A673 (cell line): Measurements from ENCODE around the gene PALLD. TPM values are rescaled to one million over a fixed set of nuclear protein-coding genes. Genes with fewer than 3 reads are reported as not detected.

Experiments
- BruUV-seq: library from RNA; stranded (reverse); fragments of 400-500 nt; replicated peaks from 2 replicates; lab custom pipeline; 2021; lab: Mats Ljungman, UMichigan
- CTCF ChIA-PET: fragments of 300-600 bp; sonication (Branson Sonifier 250); formaldehyde crosslinking; loops from one replicate; lab custom pipeline; 2022; ENCODE audit warnings: antibody characterized with exemption; lab: Charles Lee
- POLR2A ChIA-PET: fragments of 300-600 bp; sonication (Branson Sonifier 250); formaldehyde crosslinking; loops from one replicate; lab custom pipeline; 2022; ENCODE audit warnings: antibody characterized with exemption; ENCODE audit not compliant: low non-redundant PET; lab: Charles Lee
- DNase-seq: peaks from one replicate; pipeline ENCODE4 v3.0.0-alpha.2; 2015; ENCODE audit warnings: low spot score
- H3K27ac ChIP-seq: fragments of 200-600 bp; sonication (generic); 2 replicates; pipeline ENCODE4 v1.5.1; 2016; ENCODE audit warnings: mixed run types, low read depth, mild to moderate bottlenecking, mixed read lengths, antibody characterized with exemption, low read length; ENCODE audit not compliant: poor library complexity, severe bottlenecking
- H3K27me3 ChIP-seq: fragments of 200-600 bp; sonication (generic); replicated peaks from 2 replicates; pipeline ENCODE4 v1.6.1; 2017; ENCODE audit warnings: mixed run types, low read depth, mild to moderate bottlenecking, mixed read lengths, antibody characterized with exemption, low read length; ENCODE audit not compliant: insufficient read depth, poor library complexity
- H3K36me3 ChIP-seq: fragments of 200-600 bp; sonication (generic); 2 replicates; pipeline ENCODE4 v1.6.1; 2016; ENCODE audit warnings: mixed run types, mild to moderate bottlenecking, mixed read lengths, antibody characterized with exemption, low read length; ENCODE audit not compliant: insufficient read depth, poor library complexity, severe bottlenecking
- H3K4me1 ChIP-seq: fragments of 200-600 bp; sonication (generic); 2 replicates; pipeline ENCODE4 v1.6.1; 2017; ENCODE audit warnings: mixed run types, mild to moderate bottlenecking, mixed read lengths, antibody characterized with exemption, low read length; ENCODE audit not compliant: insufficient read depth, poor library complexity, severe bottlenecking
- H3K4me3 ChIP-seq: fragments of 200-600 bp; sonication (generic); 2 replicates; pipeline ENCODE4 v1.5.1; 2016; ENCODE audit warnings: low read depth, mixed run types, mild to moderate bottlenecking, mixed read lengths, low read length; ENCODE audit not compliant: poor library complexity, severe bottlenecking
- H3K9me3 ChIP-seq: fragments of 200-600 bp; sonication (generic); 2 replicates; pipeline ENCODE4 v1.6.1; 2016; ENCODE audit warnings: mixed run types, low read depth, mild to moderate bottlenecking, mixed read lengths, antibody characterized with exemption, low read length; ENCODE audit not compliant: poor library complexity, severe bottlenecking
- EZH2 ChIP-seq: fragments of 200-600 bp; sonication (generic); IDR thresholded peaks from 2 replicates; pipeline ENCODE4 v1.6.1; 2017; ENCODE audit warnings: borderline replicate concordance, low read depth, mild to moderate bottlenecking, mixed read lengths, antibody characterized with exemption, low read length; ENCODE audit not compliant: poor library complexity, severe bottlenecking
- intact Hi-C: fragments of 100-400 bp; cut with micrococcal nuclease; formaldehyde crosslinking; loops from one replicate; pipeline ENCODE4 v1.10.0; 2022; ENCODE audit not compliant: unreplicated experiment
- total RNA-seq: library from RNA; stranded (reverse); gene quantifications from 2 replicates; pipeline ENCODE4 v1.2.3, GENCODE V29; 2021
- TF ChIP-seq, protein P1 (sequence below): fragments of 300-800, 200-600 bp; sonication (generic); conservative IDR thresholded peaks from 2 replicates; pipeline ENCODE4 v1.5.1; 2017; ENCODE audit warnings: low read depth, mild to moderate bottlenecking, antibody characterized with exemption, low read length, moderate library complexity, mixed read lengths

PALLD gene
- total RNA-seq, 1 experiment from 2014 or later, result 44.1 TPM

- no TSS peak for BruUV-seq
- Histone ChIP-seq H3K4me1 (no peaks in the 10 kb centered on the region), H3K9me3 (no peaks in the 10 kb centered on the region), H3K36me3 (peaks cover 42% of the 10 kb centered on the region), H3K27me3 (no peaks in the 10 kb centered on the region), H3K27ac (no peak overlapping the region), H3K4me3 (no peak overlapping the region)
- ChIA-PET CTCF (no interaction called here), POLR2A (no interaction called here)
- intact Hi-C loops, result no loop called here
- DNase-seq, result no peak
- TF ChIP-seq, protein P1, sequence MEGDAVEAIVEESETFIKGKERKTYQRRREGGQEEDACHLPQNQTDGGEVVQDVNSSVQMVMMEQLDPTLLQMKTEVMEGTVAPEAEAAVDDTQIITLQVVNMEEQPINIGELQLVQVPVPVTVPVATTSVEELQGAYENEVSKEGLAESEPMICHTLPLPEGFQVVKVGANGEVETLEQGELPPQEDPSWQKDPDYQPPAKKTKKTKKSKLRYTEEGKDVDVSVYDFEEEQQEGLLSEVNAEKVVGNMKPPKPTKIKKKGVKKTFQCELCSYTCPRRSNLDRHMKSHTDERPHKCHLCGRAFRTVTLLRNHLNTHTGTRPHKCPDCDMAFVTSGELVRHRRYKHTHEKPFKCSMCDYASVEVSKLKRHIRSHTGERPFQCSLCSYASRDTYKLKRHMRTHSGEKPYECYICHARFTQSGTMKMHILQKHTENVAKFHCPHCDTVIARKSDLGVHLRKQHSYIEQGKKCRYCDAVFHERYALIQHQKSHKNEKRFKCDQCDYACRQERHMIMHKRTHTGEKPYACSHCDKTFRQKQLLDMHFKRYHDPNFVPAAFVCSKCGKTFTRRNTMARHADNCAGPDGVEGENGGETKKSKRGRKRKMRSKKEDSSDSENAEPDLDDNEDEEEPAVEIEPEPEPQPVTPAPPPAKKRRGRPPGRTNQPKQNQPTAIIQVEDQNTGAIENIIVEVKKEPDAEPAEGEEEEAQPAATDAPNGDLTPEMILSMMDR, result no peak
- no peak for TF ChIP-seq EZH2
These were observed 397.0 kb downstream of the PALLD start for GRCh38 chr4:168893807-168894206.

- Histone ChIP-seq H3K36me3 (peaks cover 5% of the 10 kb centered on the region), H3K27me3 (no peaks in the 10 kb centered on the region), H3K4me1 (no peaks in the 10 kb centered on the region), H3K4me3 (no peak overlapping the region), H3K27ac (no peak overlapping the region), H3K9me3 (no peaks in the 10 kb centered on the region)
- ChIA-PET POLR2A (no interaction called here), CTCF (no interaction called here)
- no peak for DNase-seq
- no peak for TF ChIP-seq EZH2
- TF ChIP-seq, protein P1, result no peak
- intact Hi-C loops, result no loop called here
- BruUV-seq, result no TSS peak
These were observed 403.2 kb downstream of the PALLD start for GRCh38 chr4:168900080-168900479.

DNA sequence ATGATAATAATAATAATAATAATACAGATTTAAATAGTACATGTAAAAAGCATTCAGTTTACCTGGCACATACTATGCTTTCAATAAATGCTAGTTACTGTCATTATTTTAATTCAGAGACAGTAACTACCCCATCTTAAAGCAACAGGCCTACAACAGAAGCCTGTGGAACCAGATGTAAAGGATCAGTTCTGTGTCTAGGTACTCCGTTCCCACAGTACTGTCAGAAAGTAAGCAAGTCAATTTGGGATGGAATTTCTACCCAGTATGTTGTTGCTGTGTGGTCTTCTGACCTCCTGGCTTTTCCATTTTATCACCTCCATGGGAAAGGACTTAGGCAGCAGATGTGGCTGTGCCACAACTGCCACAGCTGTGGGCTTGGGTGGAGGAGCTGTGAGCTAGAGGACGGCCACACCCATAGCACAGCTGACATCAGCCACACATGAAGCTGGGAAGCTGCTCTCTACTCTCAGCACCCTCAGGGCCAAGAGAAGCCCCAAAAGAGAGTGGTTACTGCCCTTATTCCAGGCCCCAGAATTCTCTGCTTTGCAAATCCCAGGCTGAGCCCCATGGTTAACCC lies 410.4 kb downstream of the PALLD start:
- POLR2A ChIA-PET, result no interaction called here
- Histone ChIP-seq H3K27me3 (no peaks in the 10 kb centered on the region), H3K4me1 (no peaks in the 10 kb centered on the region), H3K36me3 (peaks cover 5% of the 10 kb centered on the region), H3K9me3 (no peaks in the 10 kb centered on the region), H3K4me3 (no peak overlapping the region), H3K27ac (no peak overlapping the region)
- CTCF ChIA-PET, result no interaction called here
- intact Hi-C loops, result no loop called here
- DNase-seq, result no peak
- no peak for TF ChIP-seq EZH2
- TF ChIP-seq, protein P1, result no peak
- BruUV-seq, result no TSS peak
